Activated T-cell treated with anti-CD3 and anti-CD28 coated beads, Interleukin-2, amount 50 U/mL, for 24 hours (primary cell): ENCODE measurements around the gene CUL1.
A peak's percentile ranks its signal among the peaks of the same experiment; 100 is the strongest.

Experiments used
- DNase-seq: peaks from one replicate; pipeline ENCODE4 v3.0.0-alpha.2; 2020
- H3K27ac Mint-ChIP-seq: 2 replicates; pipeline ENCODE4 v1.8.0; 2020; ENCODE audit warnings: mild to moderate bottlenecking, mixed read lengths
- H3K27me3 Mint-ChIP-seq: 2 replicates; pipeline ENCODE4 v1.8.0; 2020; ENCODE audit warnings: mixed read lengths
- H3K36me3 Mint-ChIP-seq: 2 replicates; pipeline ENCODE4 v1.8.0; 2020; ENCODE audit warnings: low read depth, mixed read lengths
- H3K4me1 Mint-ChIP-seq: 2 replicates; pipeline ENCODE4 v1.8.0; 2020; ENCODE audit warnings: low read depth, mixed read lengths
- H3K4me3 Mint-ChIP-seq: 2 replicates; pipeline ENCODE4 v1.8.0; 2020; ENCODE audit warnings: mild to moderate bottlenecking, moderate library complexity, mixed read lengths
- H3K9me3 Mint-ChIP-seq: 2 replicates; pipeline ENCODE4 v1.8.0; 2020; ENCODE audit warnings: mixed read lengths

CUL1 gene

DNA sequence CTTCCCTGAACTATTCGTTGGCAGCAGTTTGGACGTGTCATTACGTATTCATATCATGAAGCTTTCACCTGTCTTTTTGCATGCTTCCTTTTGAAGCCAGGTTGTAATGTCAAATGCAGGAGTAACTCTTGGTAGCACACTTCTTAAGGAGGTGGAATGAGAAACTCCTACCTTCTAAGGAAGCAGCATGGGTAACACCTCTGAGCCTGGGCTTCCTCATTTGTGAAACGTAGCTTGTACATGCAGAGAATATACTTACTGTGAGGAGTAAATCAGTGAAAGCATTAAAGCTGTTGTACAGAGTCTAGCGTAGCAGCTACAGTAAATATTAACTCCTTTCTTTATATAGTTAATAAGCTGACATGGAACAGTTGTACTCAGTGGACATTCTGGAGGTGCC, 21.1 kb downstream of the CUL1 start:
- Mint-ChIP-seq H3K27me3 (no peaks in the 10 kb centered on the region), H3K4me1 (peaks cover 90% of the 10 kb centered on the region), H3K27ac (no peak overlapping the region), H3K9me3 (no peaks in the 10 kb centered on the region), H3K4me3 (no peak overlapping the region), H3K36me3 (peaks cover 35% of the 10 kb centered on the region)
- no peak for DNase-seq

DNA sequence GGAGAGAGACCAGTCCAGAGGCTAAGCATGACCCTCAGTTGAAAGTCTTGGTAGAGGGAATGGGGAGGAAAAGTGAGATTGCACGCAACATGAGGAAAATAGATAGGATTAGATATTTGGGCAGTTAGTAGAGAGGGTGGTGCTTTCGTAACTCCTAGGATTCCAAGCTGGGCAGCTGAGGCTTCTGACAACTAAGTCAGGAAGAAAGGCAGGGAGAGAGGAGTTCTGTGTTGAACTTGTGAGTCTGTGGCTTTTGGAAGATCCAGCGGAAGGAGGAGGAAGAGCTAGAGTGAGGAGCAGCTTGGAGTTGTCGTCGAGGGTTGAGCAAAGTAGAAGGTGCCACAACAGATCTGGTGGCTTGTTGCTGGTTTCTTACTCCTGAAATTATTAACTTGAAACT, 21.8 kb downstream of the CUL1 start:
- DNase-seq = no peak
- Mint-ChIP-seq H3K4me3 (no peak overlapping the region), H3K9me3 (no peaks in the 10 kb centered on the region), H3K27ac (peak overlapping the region; percentile 34), H3K27me3 (no peaks in the 10 kb centered on the region), H3K4me1 (peaks cover 90% of the 10 kb centered on the region), H3K36me3 (peaks cover 33% of the 10 kb centered on the region)

DNA sequence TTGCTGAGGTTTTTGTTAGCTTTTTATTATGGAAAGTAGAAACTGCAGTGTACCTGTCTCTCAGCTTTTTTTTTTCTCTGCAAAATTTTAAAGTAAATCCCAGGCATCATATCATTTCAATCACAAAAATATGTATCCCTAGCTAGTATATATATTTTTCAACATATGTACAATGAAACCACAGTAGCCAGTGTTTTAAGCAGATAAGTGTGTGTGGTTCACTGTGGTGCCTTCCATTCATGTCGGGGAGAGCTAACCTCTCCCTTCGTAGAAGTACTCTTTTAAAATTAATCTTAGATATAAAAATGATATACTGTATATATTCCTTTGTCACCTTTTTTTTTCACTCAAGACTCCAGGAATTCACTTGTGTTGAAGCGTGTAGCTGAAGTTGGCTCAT, 22.7 kb downstream of the CUL1 start:
- peaks cover 26% of the 10 kb centered on the region for H3K36me3 Mint-ChIP-seq
- H3K4me3 Mint-ChIP-seq = no peak overlapping the region
- no peak for DNase-seq
- H3K9me3 Mint-ChIP-seq = no peaks in the 10 kb centered on the region
- no peaks in the 10 kb centered on the region for H3K27me3 Mint-ChIP-seq
- H3K27ac Mint-ChIP-seq = peak overlapping the region; percentile 12
- peaks cover 91% of the 10 kb centered on the region for H3K4me1 Mint-ChIP-seq

- no peak overlapping the region for H3K4me3 Mint-ChIP-seq
- peaks cover 92% of the 10 kb centered on the region for H3K4me1 Mint-ChIP-seq
- peaks cover 17% of the 10 kb centered on the region for H3K36me3 Mint-ChIP-seq
- DNase-seq = no peak
- H3K27ac Mint-ChIP-seq = peak overlapping the region; percentile 80
- no peaks in the 10 kb centered on the region for H3K27me3 Mint-ChIP-seq
- H3K9me3 Mint-ChIP-seq = no peaks in the 10 kb centered on the region
Observed at GRCh38 chr7:148722340-148723165, 23.9 kb downstream of the CUL1 start.

GRCh38 chr7:148723166-148723559, 24.5 kb downstream of the CUL1 start:
- H3K4me1 Mint-ChIP-seq = peaks cover 92% of the 10 kb centered on the region
- no peaks in the 10 kb centered on the region for H3K27me3 Mint-ChIP-seq

GRCh38 chr7:148723846-148724245, 25.1 kb downstream of the CUL1 start:
- H3K27me3 Mint-ChIP-seq = no peaks in the 10 kb centered on the region
- no peak for DNase-seq
- peaks cover 88% of the 10 kb centered on the region for H3K4me1 Mint-ChIP-seq
- H3K9me3 Mint-ChIP-seq = no peaks in the 10 kb centered on the region
- peaks cover 20% of the 10 kb centered on the region for H3K36me3 Mint-ChIP-seq
- H3K27ac Mint-ChIP-seq = peak overlapping the region; percentile 4
- no peak overlapping the region for H3K4me3 Mint-ChIP-seq

More at GRCh38 chr7:148723166-148723559, 24.5 kb downstream of the CUL1 start:
- Mint-ChIP-seq H3K36me3 (peaks cover 20% of the 10 kb centered on the region), H3K27ac (peak overlapping the region; percentile 80), H3K9me3 (no peaks in the 10 kb centered on the region), H3K4me3 (no peak overlapping the region)
- DNase-seq = no peak

- H3K9me3 Mint-ChIP-seq = no peaks in the 10 kb centered on the region
- peaks cover 39% of the 10 kb centered on the region for H3K36me3 Mint-ChIP-seq
- H3K27me3 Mint-ChIP-seq = no peaks in the 10 kb centered on the region
- H3K27ac Mint-ChIP-seq = peak overlapping the region; percentile 34
- H3K4me3 Mint-ChIP-seq = peak overlapping the region; percentile 9
- H3K4me1 Mint-ChIP-seq = peaks cover 72% of the 10 kb centered on the region
- no peak for DNase-seq
Observed at GRCh38 chr7:148726385-148726784, 27.7 kb downstream of the CUL1 start.

GRCh38 chr7:148727501-148728278, 29.0 kb downstream of the CUL1 start:
- H3K4me1 Mint-ChIP-seq = peaks cover 64% of the 10 kb centered on the region

DNA sequence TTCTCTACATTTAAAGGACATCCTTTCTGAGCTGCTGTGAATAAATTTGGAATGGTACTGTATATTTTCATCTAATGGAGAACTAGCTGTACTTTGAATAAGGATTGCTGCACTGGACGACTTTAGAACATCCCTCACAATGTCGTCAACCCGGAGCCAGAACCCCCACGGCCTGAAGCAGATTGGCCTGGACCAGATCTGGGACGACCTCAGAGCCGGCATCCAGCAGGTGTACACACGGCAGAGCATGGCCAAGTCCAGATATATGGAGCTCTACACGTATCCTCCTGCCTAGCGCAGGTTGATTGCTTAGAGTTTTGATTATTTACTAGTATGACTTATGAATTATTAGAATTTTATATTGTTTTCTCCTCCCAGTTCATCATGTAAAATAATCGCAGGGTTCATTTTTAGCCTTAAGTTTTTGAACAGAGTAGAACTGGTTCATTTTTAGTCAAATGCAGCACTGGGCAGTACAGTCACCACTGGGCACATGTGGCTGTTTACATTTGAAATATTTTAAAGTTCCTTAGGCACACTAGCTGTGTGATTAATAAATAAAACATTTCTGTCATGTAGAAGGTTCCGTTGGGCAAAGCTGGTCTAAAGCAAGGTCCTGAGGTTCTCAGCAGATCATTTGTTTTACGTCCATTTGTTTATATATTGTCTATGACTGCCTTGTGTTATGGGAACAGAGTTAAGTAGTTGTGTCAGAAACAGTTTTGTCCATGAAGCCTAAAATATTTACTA, 31.5 kb downstream of the CUL1 start:
- no peak for DNase-seq
- no peaks in the 10 kb centered on the region for H3K27me3 Mint-ChIP-seq

More at GRCh38 chr7:148727501-148728278, 29.0 kb downstream of the CUL1 start:
- H3K36me3 Mint-ChIP-seq = peaks cover 46% of the 10 kb centered on the region
- no peak for DNase-seq
- no peaks in the 10 kb centered on the region for H3K9me3 Mint-ChIP-seq
- no peaks in the 10 kb centered on the region for H3K27me3 Mint-ChIP-seq
- H3K27ac Mint-ChIP-seq = peak overlapping the region; percentile 79
- H3K4me3 Mint-ChIP-seq = no peak overlapping the region

GRCh38 chr7:148732862-148733261, 34.2 kb downstream of the CUL1 start:
- Mint-ChIP-seq H3K36me3 (peaks cover 84% of the 10 kb centered on the region), H3K9me3 (no peaks in the 10 kb centered on the region), H3K4me3 (no peak overlapping the region), H3K4me1 (peaks cover 29% of the 10 kb centered on the region), H3K27ac (no peak overlapping the region), H3K27me3 (no peaks in the 10 kb centered on the region)
- DNase-seq = no peak

More for the DNA sequence above, 31.5 kb downstream of the CUL1 start:
- Mint-ChIP-seq H3K36me3 (peaks cover 63% of the 10 kb centered on the region), H3K4me3 (no peak overlapping the region), H3K27ac (no peak overlapping the region), H3K9me3 (no peaks in the 10 kb centered on the region), H3K4me1 (peaks cover 53% of the 10 kb centered on the region)

- peaks cover 88% of the 10 kb centered on the region for H3K36me3 Mint-ChIP-seq
- no peaks in the 10 kb centered on the region for H3K9me3 Mint-ChIP-seq
- peak overlapping the region; percentile 60 for H3K27ac Mint-ChIP-seq
- no peaks in the 10 kb centered on the region for H3K27me3 Mint-ChIP-seq
- no peak for DNase-seq
- no peak overlapping the region for H3K4me3 Mint-ChIP-seq
- peaks cover 29% of the 10 kb centered on the region for H3K4me1 Mint-ChIP-seq
Observed at GRCh38 chr7:148733496-148733895, 34.8 kb downstream of the CUL1 start.

DNA sequence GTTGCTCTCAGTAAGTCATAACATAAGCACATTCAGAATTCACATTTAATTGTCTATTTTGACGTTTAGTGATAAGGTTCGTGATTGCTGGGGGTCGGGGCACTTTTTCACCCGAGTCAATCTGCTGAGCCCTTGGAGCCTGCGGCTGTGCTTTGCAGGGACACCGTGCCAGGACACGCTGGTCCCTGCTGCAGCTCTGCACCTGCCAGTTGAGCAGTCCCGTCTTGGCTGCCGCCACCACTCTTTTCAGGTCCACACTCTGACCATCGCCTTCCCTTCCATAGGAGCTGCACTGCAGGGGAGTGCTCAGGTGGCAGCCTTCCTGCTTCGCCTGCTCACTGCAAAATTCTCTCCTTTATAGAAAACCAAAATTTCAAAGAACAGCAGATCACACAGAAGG, 36.4 kb downstream of the CUL1 start:
- peaks cover 32% of the 10 kb centered on the region for H3K4me1 Mint-ChIP-seq
- no peak overlapping the region for H3K4me3 Mint-ChIP-seq
- H3K9me3 Mint-ChIP-seq = no peaks in the 10 kb centered on the region
- no peak for DNase-seq
- H3K27me3 Mint-ChIP-seq = no peaks in the 10 kb centered on the region
- H3K27ac Mint-ChIP-seq = no peak overlapping the region
- H3K36me3 Mint-ChIP-seq = peaks cover 94% of the 10 kb centered on the region

DNA sequence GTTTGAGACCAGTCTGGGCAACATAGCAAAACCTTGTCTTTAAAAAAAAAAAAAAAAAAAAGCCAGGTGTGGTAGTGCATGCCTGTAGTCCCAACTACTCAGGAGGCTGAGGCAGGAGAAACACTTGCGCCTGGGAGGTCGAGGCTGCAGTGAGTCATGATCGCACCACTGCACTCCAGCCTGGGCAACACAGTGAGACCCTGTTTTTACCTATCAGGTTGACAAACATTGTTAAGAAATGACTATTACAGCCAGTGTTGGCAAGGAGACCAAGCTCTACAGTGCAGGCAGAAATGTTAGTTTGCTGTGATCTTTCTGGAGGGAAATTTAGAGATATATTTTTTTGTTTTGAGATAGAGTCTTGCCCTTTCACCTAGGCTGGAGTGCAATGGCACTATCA, 37.3 kb downstream of the CUL1 start:
- Mint-ChIP-seq H3K27ac (no peak overlapping the region), H3K9me3 (no peaks in the 10 kb centered on the region), H3K4me3 (no peak overlapping the region), H3K27me3 (no peaks in the 10 kb centered on the region), H3K4me1 (peaks cover 33% of the 10 kb centered on the region), H3K36me3 (peaks cover 94% of the 10 kb centered on the region)
- no peak for DNase-seq

DNA sequence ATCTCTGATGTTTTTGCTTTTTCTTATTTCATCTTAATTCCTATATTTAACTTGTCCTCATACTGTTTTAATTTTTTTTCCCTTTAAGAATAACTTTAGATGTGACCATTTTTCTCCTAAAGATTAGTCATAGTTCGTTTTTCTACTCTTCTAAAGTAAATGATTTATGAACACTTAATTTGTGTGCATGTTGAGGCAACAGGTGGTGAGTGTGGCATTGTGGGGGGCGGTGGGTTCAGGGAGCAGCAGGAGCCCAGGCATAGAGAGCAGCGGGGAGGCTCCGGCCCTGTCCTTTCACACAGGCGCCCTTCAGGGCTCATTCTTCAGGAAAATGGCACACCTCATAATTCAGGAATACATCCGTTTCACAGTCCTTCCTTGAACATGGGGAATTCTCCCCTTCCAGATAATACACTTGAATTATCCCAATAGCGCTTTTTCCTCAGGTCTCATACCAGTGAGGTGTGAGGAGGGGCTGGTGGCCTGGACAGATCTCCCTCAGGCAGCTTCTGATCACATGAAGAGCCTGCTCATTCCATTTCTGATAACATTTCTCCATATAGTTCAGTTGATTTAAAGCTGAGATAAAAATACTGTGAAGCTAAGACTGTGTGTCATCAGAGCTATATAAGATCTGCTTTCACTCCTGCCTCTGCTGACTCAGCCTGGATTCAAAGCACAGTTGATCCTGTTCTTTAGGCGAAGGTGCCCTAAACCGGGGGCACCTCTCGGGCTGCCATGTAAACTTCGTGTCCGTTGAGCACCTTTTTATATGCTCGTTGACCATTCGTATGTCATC, 40.2 kb downstream of the CUL1 start:
- peak overlapping the region; percentile 15 for H3K27ac Mint-ChIP-seq
- H3K4me3 Mint-ChIP-seq = no peak overlapping the region
- peaks cover 34% of the 10 kb centered on the region for H3K4me1 Mint-ChIP-seq
- H3K36me3 Mint-ChIP-seq = peaks cover 94% of the 10 kb centered on the region
- no peak for DNase-seq
- H3K9me3 Mint-ChIP-seq = no peaks in the 10 kb centered on the region
- no peaks in the 10 kb centered on the region for H3K27me3 Mint-ChIP-seq
